Stomach (tissue), 4 donors: Measurements from ENCODE around the gene BCAR3.

Source experiments
- POLR2AphosphoS5 ChIP-seq, 3 donors: sonication (generic); formaldehyde crosslinking; IDR thresholded peaks; one replicate each; pipeline ENCODE4 v1.6.1; 2016; ENCODE audit warnings: antibody characterized with exemption in 3 of 3
- TF ChIP-seq, protein P1 (sequence below), 7 experiments: fragments of 450-650 bp in 4 of 7; fragments of 200-600 bp in 3 of 7; sonication (generic) in 3 of 7; IDR thresholded peaks; one replicate each; pipeline ENCODE4 v1.5.1; 2016 to 2019; ENCODE audit warnings: antibody characterized with exemption in 7 of 7, control low read depth in 2 of 7, mild to moderate bottlenecking in 1 of 7

DNA sequence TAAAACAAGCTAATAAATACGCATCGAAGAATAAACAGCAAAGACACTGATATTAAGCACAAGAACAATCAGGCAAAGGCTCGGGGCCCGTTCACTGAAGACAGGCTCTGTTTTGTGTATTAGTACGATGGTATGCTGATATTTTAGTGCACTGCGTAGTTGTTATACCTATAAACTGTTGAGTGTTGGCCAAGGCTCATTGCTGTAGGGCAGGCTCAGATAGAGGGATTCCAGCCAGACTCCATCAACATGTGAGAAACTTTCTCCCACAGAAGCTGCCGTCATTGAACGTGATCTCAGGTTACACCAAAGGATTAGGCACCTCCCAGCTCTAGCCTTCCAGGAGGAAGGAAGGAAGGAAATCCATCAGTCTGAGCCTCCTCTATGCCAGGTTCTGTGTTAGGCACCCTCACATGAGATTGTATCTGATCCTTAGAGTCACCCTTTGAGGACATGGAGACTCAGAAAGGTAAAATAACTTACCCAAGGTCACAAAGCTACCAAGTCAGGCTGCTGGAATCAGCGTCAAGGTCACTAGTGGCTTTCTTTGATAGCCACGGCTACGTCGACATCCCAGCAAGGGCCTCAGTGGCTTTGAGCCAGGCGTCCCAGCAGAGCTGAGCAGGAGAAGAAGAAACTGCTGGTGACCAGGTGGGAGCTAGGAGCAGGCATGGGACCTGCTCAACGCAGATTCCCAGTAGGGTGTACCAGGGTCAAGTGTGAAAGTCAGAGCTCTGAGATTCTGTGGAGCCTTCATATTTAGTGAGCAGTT lies 14.8 kb downstream of the BCAR3 start:
- TF ChIP-seq POLR2AphosphoS5 (IDR thresholded peaks at IDR 0.05), result no peak
- TF ChIP-seq, protein P1, sequence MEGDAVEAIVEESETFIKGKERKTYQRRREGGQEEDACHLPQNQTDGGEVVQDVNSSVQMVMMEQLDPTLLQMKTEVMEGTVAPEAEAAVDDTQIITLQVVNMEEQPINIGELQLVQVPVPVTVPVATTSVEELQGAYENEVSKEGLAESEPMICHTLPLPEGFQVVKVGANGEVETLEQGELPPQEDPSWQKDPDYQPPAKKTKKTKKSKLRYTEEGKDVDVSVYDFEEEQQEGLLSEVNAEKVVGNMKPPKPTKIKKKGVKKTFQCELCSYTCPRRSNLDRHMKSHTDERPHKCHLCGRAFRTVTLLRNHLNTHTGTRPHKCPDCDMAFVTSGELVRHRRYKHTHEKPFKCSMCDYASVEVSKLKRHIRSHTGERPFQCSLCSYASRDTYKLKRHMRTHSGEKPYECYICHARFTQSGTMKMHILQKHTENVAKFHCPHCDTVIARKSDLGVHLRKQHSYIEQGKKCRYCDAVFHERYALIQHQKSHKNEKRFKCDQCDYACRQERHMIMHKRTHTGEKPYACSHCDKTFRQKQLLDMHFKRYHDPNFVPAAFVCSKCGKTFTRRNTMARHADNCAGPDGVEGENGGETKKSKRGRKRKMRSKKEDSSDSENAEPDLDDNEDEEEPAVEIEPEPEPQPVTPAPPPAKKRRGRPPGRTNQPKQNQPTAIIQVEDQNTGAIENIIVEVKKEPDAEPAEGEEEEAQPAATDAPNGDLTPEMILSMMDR (IDR thresholded peaks at IDR 0.05), result no peak
